GM19240 (cell line): ENCODE measurements around the gene HSPBAP1.
"Not testable (repeated sequence)": the region's sequence is repeated elsewhere in the genome, so short reads cannot be mapped to it uniquely, and the experiment has no call there.

Experiments used
- DNase-seq: peaks from one replicate; pipeline ENCODE4 v3.0.0; 2011; ENCODE audit warnings: low spot score; ENCODE audit not compliant: insufficient read length

Gene HSPBAP1

GRCh38 chr3:122785231-122785630 lies 8.4 kb downstream of the HSPBAP1 start:
- no peak for DNase-seq

- DNase-seq, result no peak
Observed at GRCh38 chr3:122784436-122784835, 9.2 kb downstream of the HSPBAP1 start.

- DNase-seq, result no peak
Observed at GRCh38 chr3:122782804-122783203, 10.8 kb downstream of the HSPBAP1 start.

GRCh38 chr3:122777563-122777962 lies 16.1 kb downstream of the HSPBAP1 start:
- no peak for DNase-seq

GRCh38 chr3:122776675-122777468 lies 16.8 kb downstream of the HSPBAP1 start:
- no peak for DNase-seq

- no peak for DNase-seq
Observed at GRCh38 chr3:122774564-122774963, 19.1 kb downstream of the HSPBAP1 start.

GRCh38 chr3:122773944-122774509 lies 19.6 kb downstream of the HSPBAP1 start:
- DNase-seq, result no peak

GRCh38 chr3:122772827-122773226 lies 20.8 kb downstream of the HSPBAP1 start:
- DNase-seq, result no peak

- DNase-seq, result no peak
Observed at GRCh38 chr3:122770521-122771202, 23.0 kb downstream of the HSPBAP1 start.

GRCh38 chr3:122767540-122768372 lies 25.9 kb downstream of the HSPBAP1 start:
- DNase-seq, result no peak

GRCh38 chr3:122766430-122766829 lies 27.2 kb downstream of the HSPBAP1 start:
- DNase-seq, result no peak

- DNase-seq, result no peak
Observed at GRCh38 chr3:122760453-122761271, 33.0 kb downstream of the HSPBAP1 start.

GRCh38 chr3:122758877-122759560 lies 34.6 kb downstream of the HSPBAP1 start:
- DNase-seq, result no peak

GRCh38 chr3:122755491-122755890 lies 38.1 kb downstream of the HSPBAP1 start:
- no peak for DNase-seq

- DNase-seq, result peak; percentile 33
Observed at GRCh38 chr3:122754929-122755328, 38.7 kb downstream of the HSPBAP1 start.

- DNase-seq, result no peak
Observed at GRCh38 chr3:122748347-122748746, 45.3 kb downstream of the HSPBAP1 start.

- DNase-seq, result not testable (repeated sequence)
Observed at GRCh38 chr3:122747295-122747694, 46.3 kb downstream of the HSPBAP1 start.

GRCh38 chr3:122745369-122746021 lies 48.1 kb downstream of the HSPBAP1 start:
- DNase-seq, result no peak

- no peak for DNase-seq
Observed at GRCh38 chr3:122743581-122744120, 50.0 kb downstream of the HSPBAP1 start.
